GM18526 (cell line): ENCODE measurements around the gene FAM216B.

Experiments
- POLR2A ChIP-seq: IDR thresholded peaks from 3 replicates; pipeline ENCODE4 v1.6.1; 2011; ENCODE audit not compliant: insufficient read length; ENCODE audit errors: extremely low read depth

The FAM216B gene

GRCh38 chr13:42781352-42781751 is at the start of gene FAM216B:
TSS of gene FAM216B (plus strand) at chr13:42781584. CDS start at chr13:42784068, 2,484 bp downstream.
- TF ChIP-seq POLR2A: no peak

GRCh38 chr13:42732073-42732472 is 49.3 kb upstream of the FAM216B start:
- no peak for TF ChIP-seq POLR2A

GRCh38 chr13:42733046-42733445 is 48.3 kb upstream of the FAM216B start:
- no peak for TF ChIP-seq POLR2A

- no peak for TF ChIP-seq POLR2A
These were observed 46.4 kb upstream of the FAM216B start for GRCh38 chr13:42735010-42735409.

GRCh38 chr13:42740753-42741152 is 40.6 kb upstream of the FAM216B start:
- TF ChIP-seq POLR2A: no peak

GRCh38 chr13:42741914-42742313 is 39.5 kb upstream of the FAM216B start:
- TF ChIP-seq POLR2A: no peak

GRCh38 chr13:42745655-42746054 is 35.7 kb upstream of the FAM216B start:
- TF ChIP-seq POLR2A: no peak

GRCh38 chr13:42746866-42747265 is 34.5 kb upstream of the FAM216B start:
- no peak for TF ChIP-seq POLR2A

- TF ChIP-seq POLR2A: no peak
These were observed 33.9 kb upstream of the FAM216B start for GRCh38 chr13:42747399-42747873.

- TF ChIP-seq POLR2A: no peak
These were observed 30.6 kb upstream of the FAM216B start for GRCh38 chr13:42750794-42751193.

- TF ChIP-seq POLR2A: no peak
These were observed 29.7 kb upstream of the FAM216B start for GRCh38 chr13:42751693-42752092.

- no peak for TF ChIP-seq POLR2A
These were observed 28.7 kb upstream of the FAM216B start for GRCh38 chr13:42752731-42753130.

GRCh38 chr13:42753697-42754096 is 27.7 kb upstream of the FAM216B start:
- no peak for TF ChIP-seq POLR2A

GRCh38 chr13:42754801-42755510 is 26.4 kb upstream of the FAM216B start:
- no peak for TF ChIP-seq POLR2A

- TF ChIP-seq POLR2A: no peak
These were observed 23.5 kb upstream of the FAM216B start for GRCh38 chr13:42757678-42758420.

GRCh38 chr13:42758515-42758914 is 22.9 kb upstream of the FAM216B start:
- no peak for TF ChIP-seq POLR2A

GRCh38 chr13:42760951-42761350 is 20.4 kb upstream of the FAM216B start:
- no peak for TF ChIP-seq POLR2A

- TF ChIP-seq POLR2A: no peak
These were observed 19.1 kb upstream of the FAM216B start for GRCh38 chr13:42762251-42762650.
